HCT116 (cell line): Measurements from ENCODE around the gene FST. TPM values are rescaled to one million over a fixed set of nuclear protein-coding genes. Genes with fewer than 3 reads are reported as not detected.

ENCODE experiments used
- ATAC-seq: fragments of 200-7000 bp; cut with Tn5 transposase; 2 replicates; pipeline ENCODE4 v1.9.1; 2020; ENCODE audit warnings: mild to moderate bottlenecking, moderate library complexity
- BruUV-seq: library from RNA; stranded (reverse); fragments of 400-500 nt; replicated peaks from 2 replicates; lab custom pipeline; 2021; lab: Mats Ljungman, UMichigan
- CTCF ChIA-PET: fragments of 300-600 bp; sonication (Branson Sonifier 250); formaldehyde crosslinking; loops from one replicate; lab custom pipeline; 2021; ENCODE audit warnings: antibody characterized with exemption; lab: Charles Lee
- POLR2A ChIA-PET: fragments of 300-600, 350-600 bp; sonication (Branson Sonifier 250); formaldehyde crosslinking; loops from one replicate; lab custom pipeline; 2021; ENCODE audit warnings: antibody characterized with exemption; lab: Charles Lee
- RAD21 ChIA-PET, 2 experiments: fragments of 300-600 bp; sonication (Branson Sonifier 250); formaldehyde crosslinking; loops; one replicate each; lab custom pipeline; 2023; ENCODE audit warnings: low total read pairs in 2 of 2; ENCODE audit not compliant: uncharacterized antibody in 2 of 2, unreplicated experiment in 2 of 2, low non-redundant PET in 1 of 2; lab: Charles Lee
- DNase-seq: peaks from one replicate; pipeline ENCODE4 v3.0.0-alpha.2; 2010; ENCODE audit warnings: low read depth, low spot score
- H2AFZ ChIP-seq: fragments of 200-600 bp; shearing (Covaris generic), sonication (generic); 2 replicates; pipeline ENCODE4 v1.6.1; 2017; ENCODE audit warnings: low read depth, mixed run types, mixed read lengths, antibody characterized with exemption, low read length; ENCODE audit not compliant: poor library complexity, severe bottlenecking
- H3K27ac ChIP-seq: 2 replicates; pipeline ENCODE4 v1.5.1; 2012; ENCODE audit warnings: low read depth, low read length
- H3K27me3 ChIP-seq: fragments of 200-600 bp; sonication (generic); 2 replicates; pipeline ENCODE4 v1.6.1; 2016; ENCODE audit warnings: mixed run types, low read length, mixed read lengths; ENCODE audit not compliant: insufficient read depth
- H3K36me3 ChIP-seq, 2 experiments: fragments of 200-500 bp in 1 of 2; fragments of 200-600 bp in 1 of 2; sonication (Bioruptor generic) in 1 of 2; sonication (generic) in 1 of 2; 2 replicates each; pipeline versions ENCODE4 v1.5.1 to v1.6.1; 2014 to 2016; ENCODE audit warnings: low read length in 2 of 2, inconsistent platforms in 1 of 2, mixed read lengths in 1 of 2, mixed run types in 1 of 2; ENCODE audit not compliant: insufficient read depth in 2 of 2, control insufficient read depth in 1 of 2
- H3K4me1 ChIP-seq, 2 experiments: fragments of 200-600 bp in 1 of 2; sonication (generic) in 1 of 2; 2 replicates each; pipeline versions ENCODE4 v1.5.1 to v1.6.1; 2012 to 2017; ENCODE audit warnings: low read length in 2 of 2, inconsistent platforms in 1 of 2, mild to moderate bottlenecking in 1 of 2, mixed read lengths in 1 of 2, mixed run types in 1 of 2, moderate library complexity in 1 of 2; ENCODE audit not compliant: insufficient read depth in 2 of 2, control insufficient read depth in 1 of 2
- H3K4me2 ChIP-seq: fragments of 200-600 bp; sonication (generic); 2 replicates; pipeline ENCODE4 v1.6.1; 2017; ENCODE audit warnings: mixed run types, low read length, mixed read lengths
- H3K4me3 ChIP-seq, 2 experiments: fragments of 200-600 bp in 1 of 2; sonication (generic) in 1 of 2; replicated peaks in 1 of 2; 2 replicates each; pipeline ENCODE4 v1.5.1; 2011 to 2016; ENCODE audit warnings: low read length in 2 of 2, control low read depth in 1 of 2, low read depth in 1 of 2, mild to moderate bottlenecking in 1 of 2, mixed read lengths in 1 of 2, mixed run types in 1 of 2
- H3K79me2 ChIP-seq: fragments of 200-600 bp; sonication (generic); 2 replicates; pipeline ENCODE4 v1.6.1; 2017; ENCODE audit warnings: mild to moderate bottlenecking, mixed run types, low read length, moderate library complexity, mixed read lengths; ENCODE audit not compliant: insufficient read depth
- H3K9ac ChIP-seq: fragments of 200-600 bp; sonication (generic); 2 replicates; pipeline ENCODE4 v1.6.1; 2016; ENCODE audit warnings: low read length, mixed read lengths
- H3K9me2 ChIP-seq: fragments of 200-600 bp; sonication (generic), shearing (Covaris generic); 2 replicates; pipeline ENCODE4 v1.6.1; 2017; ENCODE audit warnings: mixed run types, mild to moderate bottlenecking, moderate library complexity; ENCODE audit not compliant: insufficient read depth
- H3K9me3 ChIP-seq, 2 experiments: fragments of 200-500 bp in 1 of 2; fragments of 200-600 bp in 1 of 2; sonication (Bioruptor generic) in 1 of 2; sonication (generic) in 1 of 2; 2 replicates each; pipeline ENCODE4 v1.6.1; 2014 to 2017; ENCODE audit warnings: low read length in 2 of 2, mixed read lengths in 2 of 2, inconsistent platforms in 1 of 2, low read depth in 1 of 2, mild to moderate bottlenecking in 1 of 2, mixed run types in 1 of 2, moderate library complexity in 1 of 2; ENCODE audit not compliant: control insufficient read depth in 1 of 2, insufficient read depth in 1 of 2
- H4K20me1 ChIP-seq: fragments of 200-600 bp; sonication (generic), shearing (Covaris generic); 2 replicates; pipeline ENCODE4 v1.6.1; 2017; ENCODE audit warnings: mixed run types, mild to moderate bottlenecking, moderate library complexity; ENCODE audit not compliant: insufficient read depth
- CEBPB ChIP-seq: IDR thresholded peaks from 2 replicates; pipeline ENCODE4 v1.6.1; 2012; ENCODE audit warnings: low read depth
- ELF1 ChIP-seq: IDR thresholded peaks from 2 replicates; pipeline ENCODE4 v1.6.1; 2012; ENCODE audit warnings: low read depth, borderline replicate concordance
- FOSL1 ChIP-seq: IDR thresholded peaks from 2 replicates; pipeline ENCODE4 v1.6.1; 2012; ENCODE audit warnings: low read depth
- POLR2AphosphoS5 ChIP-seq: IDR thresholded peaks from 2 replicates; pipeline ENCODE4 v1.6.1; 2011; ENCODE audit warnings: mild to moderate bottlenecking, low read depth, low read length, moderate library complexity
- ZFX ChIP-seq: fragments of 450-650 bp; IDR thresholded peaks from 2 replicates; pipeline ENCODE4 v1.6.1; 2017
- ZNF274 ChIP-seq: fragments of 200-500 bp; sonication (Bioruptor generic); IDR thresholded peaks from 2 replicates; pipeline ENCODE4 v1.6.1; 2014; ENCODE audit warnings: mild to moderate bottlenecking, low read depth, low read length, inconsistent platforms
- intact Hi-C: fragments of 100-400 bp; cut with micrococcal nuclease; formaldehyde crosslinking; loops from 2 replicates; pipeline ENCODE4 v1.10.0; 2022
- total RNA-seq: library from RNA; stranded (reverse); gene quantifications from one replicate; pipeline ENCODE4 v1.2.1, GENCODE V29; 2021; ENCODE audit not compliant: unreplicated experiment
- TF ChIP-seq, protein P1 (sequence below): IDR thresholded peaks from 2 replicates; pipeline ENCODE4 v1.6.1; 2011; ENCODE audit warnings: mild to moderate bottlenecking, low read length, moderate library complexity; ENCODE audit not compliant: insufficient replicate concordance; ENCODE audit errors: extremely low read depth
- TF ChIP-seq, protein P2 (sequence below): IDR thresholded peaks from 2 replicates; pipeline ENCODE4 v1.6.1; 2012
- TF ChIP-seq, protein P3 (sequence below): IDR thresholded peaks from 2 replicates; pipeline ENCODE4 v1.6.1; 2012
- TF ChIP-seq, protein P4 (sequence below), 3 experiments: fragments of 200-600 bp in 1 of 3; sonication (generic) in 1 of 3; IDR thresholded peaks in 2 of 3; conservative IDR thresholded peaks in 1 of 3; 2 replicates each; pipeline ENCODE4 v1.5.1; 2012 to 2017; ENCODE audit warnings: low read depth in 2 of 3, low read length in 2 of 3, antibody characterized with exemption in 1 of 3, borderline replicate concordance in 1 of 3, control low read depth in 1 of 3, mild to moderate bottlenecking in 1 of 3, mixed read lengths in 1 of 3, mixed run types in 1 of 3, moderate library complexity in 1 of 3; ENCODE audit not compliant: insufficient read depth in 1 of 3

The FST gene
- total RNA-seq, 1 experiment from 2014 or later, result 0.34 TPM

DNA sequence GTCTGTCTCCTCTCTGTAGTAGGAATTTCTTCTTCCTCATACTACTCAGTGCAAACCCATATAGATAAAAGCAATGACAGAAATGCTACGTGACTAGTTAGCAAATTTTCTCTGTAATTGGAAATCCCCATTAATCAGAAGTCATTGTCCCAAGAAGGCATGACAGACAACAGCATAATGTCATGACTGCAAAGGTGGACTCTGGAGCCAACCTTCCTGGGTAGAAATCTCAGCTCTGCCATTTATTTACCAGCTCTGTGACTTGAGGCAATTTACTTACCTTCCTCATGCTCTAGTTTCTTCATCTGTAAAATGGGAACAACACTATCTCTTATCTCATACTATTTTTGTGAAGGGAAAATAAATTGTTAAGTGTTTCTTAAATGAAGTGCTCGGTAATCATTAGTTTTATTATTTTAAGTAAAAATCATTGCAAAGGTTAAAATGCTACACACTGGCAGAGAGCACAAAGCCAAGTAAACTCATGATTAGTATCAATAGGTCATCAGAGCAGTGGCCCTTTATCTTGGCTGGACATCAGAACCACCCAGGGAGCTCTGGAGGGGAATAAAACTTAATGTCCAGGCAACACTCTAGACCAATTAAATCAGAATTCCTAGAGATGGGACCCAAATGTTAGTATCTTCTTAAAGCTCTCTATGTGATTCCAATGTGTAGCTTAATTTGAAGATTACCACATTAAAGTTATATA, 43.8 kb upstream of the FST start:
- ATAC-seq, result no peak
- H4K20me1 ChIP-seq, result no peaks in the 10 kb centered on the region
- BruUV-seq, result no TSS peak
- no peak for DNase-seq
- no peak overlapping the region for H3K4me3 ChIP-seq
- H3K9me2 ChIP-seq, result no peaks in the 10 kb centered on the region
- POLR2A ChIA-PET, result no interaction called here
- H3K4me1 ChIP-seq, result no peaks in the 10 kb centered on the region
- H3K79me2 ChIP-seq, result no peaks in the 10 kb centered on the region
- intact Hi-C loops, result no loop called here
- no peaks in the 10 kb centered on the region for H3K27me3 ChIP-seq
- no peak for TF ChIP-seq FOSL1
- TF ChIP-seq, protein P1, sequence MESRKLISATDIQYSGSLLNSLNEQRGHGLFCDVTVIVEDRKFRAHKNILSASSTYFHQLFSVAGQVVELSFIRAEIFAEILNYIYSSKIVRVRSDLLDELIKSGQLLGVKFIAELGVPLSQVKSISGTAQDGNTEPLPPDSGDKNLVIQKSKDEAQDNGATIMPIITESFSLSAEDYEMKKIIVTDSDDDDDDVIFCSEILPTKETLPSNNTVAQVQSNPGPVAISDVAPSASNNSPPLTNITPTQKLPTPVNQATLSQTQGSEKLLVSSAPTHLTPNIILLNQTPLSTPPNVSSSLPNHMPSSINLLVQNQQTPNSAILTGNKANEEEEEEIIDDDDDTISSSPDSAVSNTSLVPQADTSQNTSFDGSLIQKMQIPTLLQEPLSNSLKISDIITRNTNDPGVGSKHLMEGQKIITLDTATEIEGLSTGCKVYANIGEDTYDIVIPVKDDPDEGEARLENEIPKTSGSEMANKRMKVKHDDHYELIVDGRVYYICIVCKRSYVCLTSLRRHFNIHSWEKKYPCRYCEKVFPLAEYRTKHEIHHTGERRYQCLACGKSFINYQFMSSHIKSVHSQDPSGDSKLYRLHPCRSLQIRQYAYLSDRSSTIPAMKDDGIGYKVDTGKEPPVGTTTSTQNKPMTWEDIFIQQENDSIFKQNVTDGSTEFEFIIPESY, result no peak
- no peak for TF ChIP-seq ZNF274
- TF ChIP-seq ZFX, result no peak
- TF ChIP-seq POLR2AphosphoS5, result no peak
- no peak for TF ChIP-seq CEBPB
- CTCF ChIA-PET, result interaction anchor here (0.6 kb wide), 1 partner anchor 798 kb away, joined by 3 read pairs; no protein-coding TSS in a partner anchor
- no peak overlapping the region for H3K9ac ChIP-seq
- H3K4me2 ChIP-seq, result no peak overlapping the region
- H3K36me3 ChIP-seq, result no peaks in the 10 kb centered on the region
- RAD21 ChIA-PET, result no interaction called here
- H3K27ac ChIP-seq, result no peak overlapping the region
- H2AFZ ChIP-seq, result no peak overlapping the region
- H3K9me3 ChIP-seq, result no peaks in the 10 kb centered on the region

DNA sequence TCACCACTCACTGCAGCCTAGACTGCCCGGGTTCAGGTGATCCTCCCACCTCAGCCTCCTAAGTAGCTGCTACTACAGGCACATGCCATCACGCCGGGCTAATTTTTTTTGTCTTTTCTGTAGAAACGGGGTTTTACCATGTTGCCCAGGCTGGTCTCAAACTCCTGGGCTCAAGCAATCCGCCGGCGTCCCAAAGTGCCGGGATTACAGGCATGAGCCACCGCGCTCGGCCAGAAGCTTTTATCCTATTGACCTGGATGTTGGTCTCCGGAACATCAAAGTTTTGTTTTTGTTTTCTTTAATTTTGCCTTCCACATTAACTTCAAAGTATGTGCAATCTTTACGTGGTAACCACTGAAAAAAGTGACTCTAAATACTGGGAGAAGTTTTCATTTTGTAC, 42.4 kb upstream of the FST start:
- Histone ChIP-seq H3K27me3 (no peaks in the 10 kb centered on the region), H3K4me3 (no peak overlapping the region), H3K79me2 (no peaks in the 10 kb centered on the region), H3K9me3 (no peaks in the 10 kb centered on the region), H3K4me1 (no peaks in the 10 kb centered on the region), H3K9ac (no peak overlapping the region), H3K4me2 (no peak overlapping the region), H3K9me2 (no peaks in the 10 kb centered on the region), H2AFZ (no peak overlapping the region), H4K20me1 (no peaks in the 10 kb centered on the region), H3K27ac (no peak overlapping the region), H3K36me3 (no peaks in the 10 kb centered on the region)
- RAD21 ChIA-PET, result no interaction called here
- TF ChIP-seq FOSL1 (no peak), ELF1 (no peak)
- TF ChIP-seq, protein P2, sequence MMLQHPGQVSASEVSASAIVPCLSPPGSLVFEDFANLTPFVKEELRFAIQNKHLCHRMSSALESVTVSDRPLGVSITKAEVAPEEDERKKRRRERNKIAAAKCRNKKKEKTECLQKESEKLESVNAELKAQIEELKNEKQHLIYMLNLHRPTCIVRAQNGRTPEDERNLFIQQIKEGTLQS, result no peak
- TF ChIP-seq, protein P3, sequence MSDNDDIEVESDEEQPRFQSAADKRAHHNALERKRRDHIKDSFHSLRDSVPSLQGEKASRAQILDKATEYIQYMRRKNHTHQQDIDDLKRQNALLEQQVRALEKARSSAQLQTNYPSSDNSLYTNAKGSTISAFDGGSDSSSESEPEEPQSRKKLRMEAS, result no peak
- TF ChIP-seq, protein P4, sequence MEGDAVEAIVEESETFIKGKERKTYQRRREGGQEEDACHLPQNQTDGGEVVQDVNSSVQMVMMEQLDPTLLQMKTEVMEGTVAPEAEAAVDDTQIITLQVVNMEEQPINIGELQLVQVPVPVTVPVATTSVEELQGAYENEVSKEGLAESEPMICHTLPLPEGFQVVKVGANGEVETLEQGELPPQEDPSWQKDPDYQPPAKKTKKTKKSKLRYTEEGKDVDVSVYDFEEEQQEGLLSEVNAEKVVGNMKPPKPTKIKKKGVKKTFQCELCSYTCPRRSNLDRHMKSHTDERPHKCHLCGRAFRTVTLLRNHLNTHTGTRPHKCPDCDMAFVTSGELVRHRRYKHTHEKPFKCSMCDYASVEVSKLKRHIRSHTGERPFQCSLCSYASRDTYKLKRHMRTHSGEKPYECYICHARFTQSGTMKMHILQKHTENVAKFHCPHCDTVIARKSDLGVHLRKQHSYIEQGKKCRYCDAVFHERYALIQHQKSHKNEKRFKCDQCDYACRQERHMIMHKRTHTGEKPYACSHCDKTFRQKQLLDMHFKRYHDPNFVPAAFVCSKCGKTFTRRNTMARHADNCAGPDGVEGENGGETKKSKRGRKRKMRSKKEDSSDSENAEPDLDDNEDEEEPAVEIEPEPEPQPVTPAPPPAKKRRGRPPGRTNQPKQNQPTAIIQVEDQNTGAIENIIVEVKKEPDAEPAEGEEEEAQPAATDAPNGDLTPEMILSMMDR (IDR thresholded peaks at IDR 0.05 in 2 of 3, conservative IDR thresholded peaks at IDR 0.05 in 1 of 3; ENCODE audit: borderline replicate concordance in 1 of 3, insufficient read depth in 1 of 3, low read depth in 2 of 3, low read length in 2 of 3), result no peak
- intact Hi-C loops, result no loop called here
- CTCF ChIA-PET, result no interaction called here
- no TSS peak for BruUV-seq
- ATAC-seq (no peak), DNase-seq (no peak)
- POLR2A ChIA-PET, result no interaction called here
